ENCODE results near the gene PEX10. TPM values are rescaled to one million over a fixed set of nuclear protein-coding genes. Genes with fewer than 3 reads are reported as not detected.
A peak's percentile ranks its signal among the peaks of the same experiment; 100 is the strongest.

The PEX10 gene
- total and polyA plus RNA-seq, 2 experiments from 2014 or later: 24.7 to 25.5 TPM

- TF ChIP-seq EZH2phosphoT487 (IDR thresholded peaks at IDR 0.05; ENCODE audit: low read depth, severe bottlenecking, unreplicated experiment) (no peak), EZH2 (IDR thresholded peaks at IDR 0.05; ENCODE audit: borderline replicate concordance) (no peak), CTCF (IDR thresholded peaks at IDR 0.05; ENCODE audit: poor library complexity) (no peak)
- H3K36me3 ChIP-seq (replicated peaks; ENCODE audit: insufficient read depth, low read depth): no peaks in the 10 kb centered on the region
- H2AFZ ChIP-seq: no peak overlapping the region
- no peaks in the 10 kb centered on the region for H3K27me3 ChIP-seq
- H3K4me2 ChIP-seq: peak overlapping the region; percentile 92
- peaks cover 15% of the 10 kb centered on the region for H3K79me2 ChIP-seq
- H4K20me1 ChIP-seq (ENCODE audit: insufficient read depth, poor library complexity, severe bottlenecking): no peaks in the 10 kb centered on the region
- 19% methylated on average over 28 of the region's 38 CpGs for WGBS (ENCODE audit: low lambda C conversion rate, missing lambda C conversion rate)
- H3K4me3 ChIP-seq: peak overlapping the region; percentile 90
- no peak for DNase-seq (ENCODE audit: low spot score)
- no peaks in the 10 kb centered on the region for H3K9me3 ChIP-seq (ENCODE audit: low read depth)
- peaks cover 22% of the 10 kb centered on the region for H3K4me1 ChIP-seq (ENCODE audit: insufficient read depth)
- no peaks in the 10 kb centered on the region for H3K9me2 ChIP-seq (replicated peaks; ENCODE audit: insufficient read depth)
- H3K27ac ChIP-seq: peak overlapping the region; percentile 88
Measured at GRCh38 chr1:2411801-2412394, 466 bp downstream of the PEX10 start.

- Histone ChIP-seq H3K4me1 (ENCODE audit: insufficient read depth) (peaks cover 17% of the 10 kb centered on the region), H3K36me3 (replicated peaks; ENCODE audit: insufficient read depth, low read depth) (no peaks in the 10 kb centered on the region), H3K9me2 (replicated peaks; ENCODE audit: insufficient read depth) (no peaks in the 10 kb centered on the region), H3K9me3 (ENCODE audit: low read depth) (no peaks in the 10 kb centered on the region), H3K4me3 (no peak overlapping the region), H4K20me1 (ENCODE audit: insufficient read depth, poor library complexity, severe bottlenecking) (no peaks in the 10 kb centered on the region), H3K27ac (no peak overlapping the region), H3K79me2 (peaks cover 15% of the 10 kb centered on the region), H3K27me3 (no peaks in the 10 kb centered on the region), H3K4me2 (no peak overlapping the region), H2AFZ (no peak overlapping the region)
- no peak for DNase-seq (ENCODE audit: low spot score)
- no peak for TF ChIP-seq EZH2phosphoT487 (IDR thresholded peaks at IDR 0.05; ENCODE audit: low read depth, severe bottlenecking, unreplicated experiment)
- no peak for TF ChIP-seq CTCF (IDR thresholded peaks at IDR 0.05; ENCODE audit: poor library complexity)
- TF ChIP-seq EZH2 (IDR thresholded peaks at IDR 0.05; ENCODE audit: borderline replicate concordance): no peak
- 95% methylated on average over 12 of the region's 12 CpGs for WGBS (ENCODE audit: low lambda C conversion rate, missing lambda C conversion rate)
Measured at GRCh38 chr1:2409745-2410144, 2.6 kb downstream of the PEX10 start.

- WGBS (ENCODE audit: low lambda C conversion rate, missing lambda C conversion rate): 95% methylated on average over 12 of the region's 13 CpGs
- H3K9me3 ChIP-seq (ENCODE audit: low read depth): no peaks in the 10 kb centered on the region
- no peak overlapping the region for H3K27ac ChIP-seq
- H3K27me3 ChIP-seq: no peaks in the 10 kb centered on the region
- peaks cover 15% of the 10 kb centered on the region for H3K79me2 ChIP-seq
- H3K4me1 ChIP-seq (ENCODE audit: insufficient read depth): peaks cover 8% of the 10 kb centered on the region
- no peaks in the 10 kb centered on the region for H4K20me1 ChIP-seq (ENCODE audit: insufficient read depth, poor library complexity, severe bottlenecking)
- H3K36me3 ChIP-seq (replicated peaks; ENCODE audit: insufficient read depth, low read depth): no peaks in the 10 kb centered on the region
- H3K9me2 ChIP-seq (replicated peaks; ENCODE audit: insufficient read depth): no peaks in the 10 kb centered on the region
- no peak overlapping the region for H3K4me3 ChIP-seq
- H3K4me2 ChIP-seq: no peak overlapping the region
- TF ChIP-seq EZH2phosphoT487 (IDR thresholded peaks at IDR 0.05; ENCODE audit: low read depth, severe bottlenecking, unreplicated experiment): no peak
- no peak for DNase-seq (ENCODE audit: low spot score)
- no peak overlapping the region for H2AFZ ChIP-seq
Measured at GRCh38 chr1:2408859-2409276, 3.5 kb downstream of the PEX10 start.

GRCh38 chr1:2408456-2408855, 3.9 kb downstream of the PEX10 start:
- TF ChIP-seq CTCF (IDR thresholded peaks at IDR 0.05; ENCODE audit: poor library complexity) (no peak), EZH2 (IDR thresholded peaks at IDR 0.05; ENCODE audit: borderline replicate concordance) (no peak), EZH2phosphoT487 (IDR thresholded peaks at IDR 0.05; ENCODE audit: low read depth, severe bottlenecking, unreplicated experiment) (no peak)
- no peak overlapping the region for H3K27ac ChIP-seq
- no peaks in the 10 kb centered on the region for H3K27me3 ChIP-seq
- H2AFZ ChIP-seq: no peak overlapping the region
- no peaks in the 10 kb centered on the region for H3K9me2 ChIP-seq (replicated peaks; ENCODE audit: insufficient read depth)
- no peak overlapping the region for H3K4me3 ChIP-seq
- WGBS (ENCODE audit: low lambda C conversion rate, missing lambda C conversion rate): 95% methylated on average over 24 of the region's 24 CpGs
- no peak overlapping the region for H3K4me2 ChIP-seq
- H3K4me1 ChIP-seq (ENCODE audit: insufficient read depth): peaks cover 4% of the 10 kb centered on the region
- H3K79me2 ChIP-seq: peaks cover 15% of the 10 kb centered on the region
- H3K36me3 ChIP-seq (replicated peaks; ENCODE audit: insufficient read depth, low read depth): no peaks in the 10 kb centered on the region
- H3K9me3 ChIP-seq (ENCODE audit: low read depth): no peaks in the 10 kb centered on the region
- DNase-seq (ENCODE audit: low spot score): no peak
- H4K20me1 ChIP-seq (ENCODE audit: insufficient read depth, poor library complexity, severe bottlenecking): no peaks in the 10 kb centered on the region

Measured in hepatocyte (in vitro differentiated cells).